Osteoblast (primary cell): ENCODE data around the gene GPR42. TPM values are rescaled to one million over a fixed set of nuclear protein-coding genes. Genes with fewer than 3 reads are reported as not detected.

ENCODE experiments used
- DNase-seq: peaks from one replicate; pipeline ENCODE4 v3.0.0; 2011; ENCODE audit warnings: low spot score, mixed read lengths; ENCODE audit not compliant: insufficient read length; ENCODE audit errors: missing footprints
- H2AFZ ChIP-seq: 2 replicates; pipeline ENCODE4 v1.6.0; 2011; ENCODE audit warnings: mild to moderate bottlenecking, low read length
- H3K27ac ChIP-seq: 2 replicates; pipeline ENCODE4 v1.5.1; 2011; ENCODE audit warnings: mild to moderate bottlenecking, low read depth, low read length, moderate library complexity
- H3K27me3 ChIP-seq: 2 replicates; pipeline ENCODE4 v1.6.0; 2012; ENCODE audit warnings: mild to moderate bottlenecking, control low read depth, inconsistent platforms, low read length, moderate library complexity; ENCODE audit not compliant: insufficient read depth
- H3K36me3 ChIP-seq: 2 replicates; pipeline ENCODE4 v1.5.1; 2011; ENCODE audit warnings: mild to moderate bottlenecking, low read length, control low read depth, moderate library complexity; ENCODE audit not compliant: insufficient read depth
- H3K4me1 ChIP-seq: 2 replicates; pipeline ENCODE4 v1.5.1; 2011; ENCODE audit warnings: mild to moderate bottlenecking, low read length, control low read depth, moderate library complexity; ENCODE audit not compliant: insufficient read depth
- H3K4me2 ChIP-seq: 2 replicates; pipeline ENCODE4 v1.6.0; 2011; ENCODE audit warnings: mild to moderate bottlenecking, low read length; ENCODE audit not compliant: insufficient read depth
- H3K4me3 ChIP-seq: fragments of 200-600 bp; sonication (generic); 3 replicates; pipeline ENCODE4 v1.5.1; 2012; ENCODE audit warnings: mild to moderate bottlenecking, low read length, inconsistent platforms; ENCODE audit not compliant: insufficient read depth
- H3K79me2 ChIP-seq: 2 replicates; pipeline ENCODE4 v1.6.0; 2012; ENCODE audit warnings: mild to moderate bottlenecking, low read length, control low read depth, inconsistent platforms; ENCODE audit not compliant: insufficient read depth
- H3K9me3 ChIP-seq: 2 replicates; pipeline ENCODE4 v1.5.1; 2011; ENCODE audit warnings: low read depth, low read length, control low read depth
- H4K20me1 ChIP-seq: 2 replicates; pipeline ENCODE4 v1.6.0; 2012; ENCODE audit warnings: mild to moderate bottlenecking, low read length, control low read depth; ENCODE audit not compliant: insufficient read depth
- CTCF ChIP-seq: IDR thresholded peaks from 2 replicates; pipeline ENCODE4 v1.5.1; 2011; ENCODE audit warnings: mild to moderate bottlenecking, low read depth, low read length, moderate library complexity; ENCODE audit errors: extremely low read depth
- total RNA-seq: library from RNA; depleted of rRNA; stranded (reverse); fragments of >200 nt; gene quantifications from 2 replicates; pipeline ENCODE4 v1.2.3, GENCODE V29; 2012

GPR42 gene
- total RNA-seq, 1 donor, result not detected

DNA sequence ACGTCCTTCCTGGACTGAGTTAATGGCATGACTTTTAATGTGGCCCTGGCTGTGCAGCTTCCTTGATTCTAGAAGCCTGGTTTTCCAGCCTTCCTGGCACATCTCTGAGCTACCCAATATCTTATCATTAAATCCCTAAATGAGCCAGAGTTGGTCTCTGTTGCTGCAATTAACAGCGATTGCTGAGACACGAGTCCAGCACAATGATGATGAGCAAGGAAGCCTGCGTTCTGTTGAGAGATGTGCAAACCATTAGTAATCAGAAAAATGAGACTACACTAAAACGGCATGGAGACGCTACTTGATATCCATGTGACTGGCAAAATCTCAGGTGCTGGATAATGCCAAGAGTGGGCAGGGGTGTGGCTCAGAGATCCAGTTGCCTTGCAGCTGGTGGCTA is 26.2 kb downstream of the GPR42 start:
- Histone ChIP-seq H3K4me2 (no peak overlapping the region), H3K36me3 (no peaks in the 10 kb centered on the region), H3K79me2 (no peaks in the 10 kb centered on the region), H3K27me3 (no peaks in the 10 kb centered on the region), H2AFZ (no peak overlapping the region), H4K20me1 (no peaks in the 10 kb centered on the region), H3K9me3 (no peaks in the 10 kb centered on the region), H3K4me1 (no peaks in the 10 kb centered on the region), H3K4me3 (no peak overlapping the region), H3K27ac (no peak overlapping the region)
- TF ChIP-seq CTCF, result no peak
- no peak for DNase-seq

DNA sequence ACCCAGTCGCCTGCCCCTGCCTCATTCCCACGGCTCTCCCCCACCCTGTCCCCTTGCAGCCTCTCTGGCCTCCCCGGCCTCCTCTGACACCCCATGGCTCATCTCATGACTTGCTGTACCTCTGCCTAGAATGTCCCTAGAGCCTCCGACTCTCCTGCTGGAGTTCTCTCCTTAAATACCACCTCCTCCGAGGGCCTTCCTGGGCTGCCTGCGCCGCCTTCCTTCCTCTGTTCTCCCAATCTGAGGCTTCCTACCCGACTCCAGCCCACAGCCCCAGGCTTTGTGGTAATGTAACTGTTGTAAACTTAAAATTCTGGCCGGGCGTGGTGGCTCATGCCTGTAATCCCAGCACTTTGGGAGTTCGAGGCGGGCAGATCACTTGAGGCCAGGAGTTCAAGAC is 27.7 kb downstream of the GPR42 start:
- Histone ChIP-seq H3K4me1 (no peaks in the 10 kb centered on the region), H3K36me3 (no peaks in the 10 kb centered on the region)
- TF ChIP-seq CTCF, result no peak

DNA sequence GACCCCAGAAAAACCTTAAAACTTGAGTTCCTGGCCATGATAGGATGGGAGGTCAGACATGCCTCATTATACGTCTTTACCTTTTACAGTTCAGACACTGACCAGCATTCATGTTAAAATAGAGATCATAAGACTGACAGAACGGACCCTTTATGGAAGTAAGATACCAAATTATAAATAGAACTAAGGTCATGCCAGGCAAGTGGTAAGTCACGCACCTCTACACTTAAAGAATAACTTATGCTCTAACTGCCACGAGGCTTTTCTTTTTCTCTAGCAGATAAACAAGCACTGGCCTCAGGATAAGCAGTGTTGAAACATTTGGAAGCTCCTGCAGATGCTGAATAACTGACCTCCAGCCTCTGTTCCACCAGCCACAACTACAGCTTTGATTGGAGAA is 28.4 kb downstream of the GPR42 start:
- Histone ChIP-seq H4K20me1 (no peaks in the 10 kb centered on the region), H3K27ac (no peak overlapping the region), H3K9me3 (no peaks in the 10 kb centered on the region), H3K4me2 (no peak overlapping the region), H3K4me3 (no peak overlapping the region), H3K36me3 (no peaks in the 10 kb centered on the region), H2AFZ (no peak overlapping the region), H3K27me3 (no peaks in the 10 kb centered on the region), H3K4me1 (no peaks in the 10 kb centered on the region), H3K79me2 (no peaks in the 10 kb centered on the region)
- TF ChIP-seq CTCF, result no peak
- no peak for DNase-seq

More for the DNA sequence above, 27.7 kb downstream of the GPR42 start:
- Histone ChIP-seq H2AFZ (no peak overlapping the region), H3K4me2 (no peak overlapping the region), H3K79me2 (no peaks in the 10 kb centered on the region), H3K27me3 (no peaks in the 10 kb centered on the region), H3K9me3 (no peaks in the 10 kb centered on the region), H3K27ac (no peak overlapping the region), H4K20me1 (no peaks in the 10 kb centered on the region), H3K4me3 (no peak overlapping the region)
- no peak for DNase-seq

DNA sequence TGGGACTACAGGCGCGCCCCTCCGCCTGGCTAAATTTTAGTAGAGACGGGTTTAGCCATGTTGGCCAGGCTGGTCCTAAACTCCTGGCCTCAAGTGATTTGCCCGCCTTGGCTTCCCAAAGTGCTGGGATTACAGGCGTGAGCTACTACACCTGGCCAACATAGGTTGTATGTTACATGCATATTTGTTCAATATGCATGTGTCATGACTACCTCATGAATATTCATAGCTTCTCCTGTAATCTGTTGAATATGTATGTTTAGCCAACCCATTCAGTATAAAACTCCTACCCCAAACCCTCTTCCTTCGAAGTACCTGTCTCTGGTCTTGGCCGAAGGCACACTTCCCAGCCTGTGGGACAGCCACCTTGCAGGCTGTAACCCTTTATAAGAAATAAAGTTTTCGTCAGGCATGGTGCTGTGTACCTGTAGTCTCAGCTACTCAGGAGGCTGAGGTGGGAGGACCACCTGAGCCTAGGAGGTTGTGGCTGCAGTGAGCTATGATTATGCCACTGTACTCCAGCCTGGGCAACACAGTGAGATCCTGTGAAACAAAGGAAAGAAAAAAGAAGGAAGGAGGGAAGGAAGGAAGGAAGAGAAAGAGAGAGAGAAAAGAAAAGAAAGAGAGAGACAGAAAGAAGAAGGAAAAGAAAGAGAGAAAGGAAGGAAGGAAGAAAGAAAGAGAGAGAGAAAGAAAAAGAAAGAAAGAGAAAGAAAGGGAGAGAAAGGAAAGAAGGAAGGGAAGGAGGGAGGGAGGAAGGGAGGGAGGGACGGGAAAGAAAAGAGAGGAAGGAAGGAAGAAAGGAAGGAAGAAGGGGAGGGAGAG is 29.3 kb downstream of the GPR42 start:
- H3K27me3 ChIP-seq, result no peaks in the 10 kb centered on the region
- H3K79me2 ChIP-seq, result no peaks in the 10 kb centered on the region
- no peaks in the 10 kb centered on the region for H3K9me3 ChIP-seq
- no peaks in the 10 kb centered on the region for H4K20me1 ChIP-seq
- H3K4me1 ChIP-seq, result peaks cover 4% of the 10 kb centered on the region
- no peak overlapping the region for H3K4me3 ChIP-seq
- DNase-seq, result no peak
- no peaks in the 10 kb centered on the region for H3K36me3 ChIP-seq
- no peak overlapping the region for H2AFZ ChIP-seq
- no peak overlapping the region for H3K27ac ChIP-seq
- TF ChIP-seq CTCF, result no peak
- H3K4me2 ChIP-seq, result no peak overlapping the region
